B cell (primary cell): ENCODE results near the gene QTRT2.

Experiments used
- CTCF ChIP-seq: fragments of 200-600 bp; IDR thresholded peaks from one replicate; pipeline ENCODE4 v1.8.0; 2022; ENCODE audit warnings: antibody characterized with exemption, mild to moderate bottlenecking
- EZH2 ChIP-seq: IDR thresholded peaks from 2 replicates; pipeline ENCODE4 v1.6.1; 2012; ENCODE audit warnings: borderline replicate concordance, low read depth, mild to moderate bottlenecking, moderate library complexity, low read length; ENCODE audit not compliant: insufficient read depth, poor library complexity, severe bottlenecking

GRCh38 chr3:114095796-114096195, 39.3 kb downstream of the QTRT2 start:
- TF ChIP-seq CTCF (no peak), EZH2 (no peak)
